GM04503 (cell line): Measurements from ENCODE around the gene LIMCH1.
A peak's percentile ranks its signal among the peaks of the same experiment; 100 is the strongest.

Experiments
- DNase-seq: peaks from one replicate; pipeline ENCODE4 v3.0.0-alpha.2; 2012; ENCODE audit warnings: low read depth

Gene LIMCH1

GRCh38 chr4:41602886-41603498, 65.0 kb downstream of the LIMCH1 start:
- no peak for DNase-seq

- DNase-seq: no peak
Observed at GRCh38 chr4:41609851-41610250, 71.9 kb downstream of the LIMCH1 start.

GRCh38 chr4:41610474-41610873, 72.5 kb downstream of the LIMCH1 start:
- no peak for DNase-seq

GRCh38 chr4:41611124-41611838, 73.3 kb downstream of the LIMCH1 start:
- no peak for DNase-seq

- peak; percentile 24 for DNase-seq
Observed at GRCh38 chr4:41611881-41612871, 74.2 kb downstream of the LIMCH1 start.

GRCh38 chr4:41613386-41613785, 75.4 kb downstream of the LIMCH1 start:
- DNase-seq: no peak

GRCh38 chr4:41613821-41614220, 75.9 kb downstream of the LIMCH1 start:
- DNase-seq: no peak

GRCh38 chr4:41614519-41614918, 76.6 kb downstream of the LIMCH1 start:
- DNase-seq: no peak

GRCh38 chr4:41619161-41619560, 81.2 kb downstream of the LIMCH1 start:
- DNase-seq: no peak

GRCh38 chr4:41620594-41621256, 82.8 kb downstream of the LIMCH1 start:
- no peak for DNase-seq

- no peak for DNase-seq
Observed at GRCh38 chr4:41622787-41623186, 84.8 kb downstream of the LIMCH1 start.

GRCh38 chr4:41624765-41625164, 86.8 kb downstream of the LIMCH1 start:
- DNase-seq: no peak

GRCh38 chr4:41625531-41625930, 87.6 kb downstream of the LIMCH1 start:
- no peak for DNase-seq

- DNase-seq: peak; percentile 16
Observed at GRCh38 chr4:41628936-41629335, 91.0 kb downstream of the LIMCH1 start.

GRCh38 chr4:41631523-41631922, 93.6 kb downstream of the LIMCH1 start:
- no peak for DNase-seq

GRCh38 chr4:41632481-41633073, 94.6 kb downstream of the LIMCH1 start:
- DNase-seq: peak; percentile 34

- no peak for DNase-seq
Observed at GRCh38 chr4:41633321-41633720, 95.4 kb downstream of the LIMCH1 start.

GRCh38 chr4:41635441-41635840, 97.5 kb downstream of the LIMCH1 start:
- no peak for DNase-seq

GRCh38 chr4:41638203-41638602, 100.2 kb downstream of the LIMCH1 start:
- DNase-seq: no peak

GRCh38 chr4:41638866-41639265, 100.9 kb downstream of the LIMCH1 start:
- DNase-seq: no peak

- no peak for DNase-seq
Observed at GRCh38 chr4:41639291-41639690, 101.3 kb downstream of the LIMCH1 start.

- DNase-seq: no peak
Observed at GRCh38 chr4:41640906-41641305, 102.9 kb downstream of the LIMCH1 start.
